Measurements from ENCODE around the gene TET2. TPM values are rescaled to one million over a fixed set of nuclear protein-coding genes. Genes with fewer than 3 reads are reported as not detected.

The TET2 gene
- total RNA-seq, 1 experiment from 2014 or later: 7.0 TPM

- Histone ChIP-seq H3K9me3 (ENCODE audit: control insufficient read depth, insufficient read depth, low read depth, low read length) (no peaks in the 10 kb centered on the region), H3K4me3 (ENCODE audit: low read depth in 2 of 2, low read length in 2 of 2) (no peak overlapping the region), H3K4me1 (ENCODE audit: control insufficient read depth, insufficient read depth, low read length) (no peaks in the 10 kb centered on the region; the same call in 1 of the 2 replicates), H3K36me3 (ENCODE audit: control insufficient read depth, insufficient read depth, low read length) (no peaks in the 10 kb centered on the region), H3K27me3 (ENCODE audit: control insufficient read depth, insufficient read depth, low read length) (no peaks in the 10 kb centered on the region), H3K27ac (ENCODE audit: low read length) (no peak overlapping the region)
- TF ChIP-seq TCF7L2 (IDR thresholded peaks at IDR 0.05; ENCODE audit: low read depth, low read length): no peak
- no peak for TF ChIP-seq REST (IDR thresholded peaks at IDR 0.05; ENCODE audit: insufficient read depth in 1 of 2, low read depth in 2 of 2, low read length in 1 of 2)
- no peak for TF ChIP-seq SIN3A (IDR thresholded peaks at IDR 0.05; ENCODE audit: borderline replicate concordance, insufficient read depth, low read depth, low read length)
- TF ChIP-seq POLR2AphosphoS5 (IDR thresholded peaks at IDR 0.05; ENCODE audit: low read depth, low read length): no peak
- no peak for TF ChIP-seq CTCF (IDR thresholded peaks at IDR 0.05)
- in situ Hi-C loops (cut with HindIII; ENCODE audit: low pct_unique_long_range_greater_than_20kb, low sequenced_read_pairs): no loop called here
- ChIA-PET POLR2A (no interaction called here), CTCF (no interaction called here)
- intact Hi-C loops (cut with micrococcal nuclease; ENCODE audit: unreplicated experiment): no loop called here
- DNase-seq (ENCODE audit: low read depth, low spot score) (no peak), ATAC-seq (no peak)
- BruUV-seq (replicated peaks): no TSS peak
These were observed 46.9 kb downstream of the TET2 start for GRCh38 chr4:105193536-105193935.

- ChIA-PET POLR2A (no interaction called here), CTCF (no interaction called here)
- Histone ChIP-seq H3K4me1 (ENCODE audit: control insufficient read depth, insufficient read depth, low read length) (no peaks in the 10 kb centered on the region; the same call in 1 of the 2 replicates), H3K4me3 (ENCODE audit: low read depth in 2 of 2, low read length in 2 of 2) (no peak overlapping the region), H3K27ac (ENCODE audit: low read length) (no peak overlapping the region), H3K27me3 (ENCODE audit: control insufficient read depth, insufficient read depth, low read length) (no peaks in the 10 kb centered on the region), H3K36me3 (ENCODE audit: control insufficient read depth, insufficient read depth, low read length) (no peaks in the 10 kb centered on the region), H3K9me3 (ENCODE audit: control insufficient read depth, insufficient read depth, low read depth, low read length) (no peaks in the 10 kb centered on the region)
- ATAC-seq: peak; percentile 58; the same call in 1 of the 2 replicates
- DNase-seq (ENCODE audit: low read depth, low spot score): no peak
- in situ Hi-C loops (cut with HindIII; ENCODE audit: low pct_unique_long_range_greater_than_20kb, low sequenced_read_pairs) (no loop called here), intact Hi-C loops (cut with micrococcal nuclease; ENCODE audit: unreplicated experiment) (no loop called here)
- TF ChIP-seq POLR2AphosphoS5 (IDR thresholded peaks at IDR 0.05; ENCODE audit: low read depth, low read length) (no peak), SIN3A (IDR thresholded peaks at IDR 0.05; ENCODE audit: borderline replicate concordance, insufficient read depth, low read depth, low read length) (no peak), REST (IDR thresholded peaks at IDR 0.05; ENCODE audit: insufficient read depth in 1 of 2, low read depth in 2 of 2, low read length in 1 of 2) (no peak), CTCF (IDR thresholded peaks at IDR 0.05) (no peak)
- no TSS peak for BruUV-seq (replicated peaks)
These were observed 47.9 kb downstream of the TET2 start for GRCh38 chr4:105194328-105195231.

Data from Panc1 (cell line).